ENCODE data around the gene DPP10.

GRCh38 chr2:115285416-115285815, 843.0 kb downstream of the DPP10 start:
- TF ChIP-seq CTCF (conservative IDR thresholded peaks at IDR 0.05) (no peak), ZFX (IDR thresholded peaks at IDR 0.05) (no peak)

Data from C4-2B (cell line).